HG03460 (cell line): ENCODE results near the gene ADCYAP1.
"Not testable (repeated sequence)": the region's sequence is repeated elsewhere in the genome, so short reads cannot be mapped to it uniquely, and the experiment has no call there.

Experiments
- ATAC-seq: cut with Tn5 transposase; IDR thresholded peaks from one replicate; pipeline ENCODE4 v1.9.1; 2021; ENCODE audit not compliant: unreplicated experiment

ADCYAP1 gene

GRCh38 chr18:904218-905090 lies at the start of gene ADCYAP1:
Gene ADCYAP1, plus strand, starts transcription at chr18:904871. Its CDS starts 516 bp downstream, at chr18:905387.
- ATAC-seq, result no peak

- ATAC-seq, result no peak
Observed at GRCh38 chr18:857986-858385, 46.7 kb upstream of the ADCYAP1 start.

- ATAC-seq, result no peak
Observed at GRCh38 chr18:864872-865273, 39.8 kb upstream of the ADCYAP1 start.

GRCh38 chr18:867257-867656 lies 37.4 kb upstream of the ADCYAP1 start:
- no peak for ATAC-seq

GRCh38 chr18:873426-873825 lies 31.2 kb upstream of the ADCYAP1 start:
- ATAC-seq, result not testable (repeated sequence)

GRCh38 chr18:875912-876311 lies 28.8 kb upstream of the ADCYAP1 start:
- ATAC-seq, result no peak

- ATAC-seq, result no peak
Observed at GRCh38 chr18:877238-877637, 27.4 kb upstream of the ADCYAP1 start.

GRCh38 chr18:886076-886475 lies 18.6 kb upstream of the ADCYAP1 start:
- no peak for ATAC-seq

- ATAC-seq, result no peak
Observed at GRCh38 chr18:887716-888115, 17.0 kb upstream of the ADCYAP1 start.

GRCh38 chr18:892316-892715 lies 12.4 kb upstream of the ADCYAP1 start:
- no peak for ATAC-seq

- ATAC-seq, result no peak
Observed at GRCh38 chr18:896315-896714, 8.4 kb upstream of the ADCYAP1 start.

GRCh38 chr18:901761-902160 lies 2.9 kb upstream of the ADCYAP1 start:
- no peak for ATAC-seq

GRCh38 chr18:902229-902628 lies 2.4 kb upstream of the ADCYAP1 start:
- no peak for ATAC-seq

GRCh38 chr18:903701-904100 lies 970 bp upstream of the ADCYAP1 start:
- ATAC-seq, result no peak

GRCh38 chr18:905307-905947 lies 756 bp downstream of the ADCYAP1 start:
- ATAC-seq, result no peak

- ATAC-seq, result no peak
Observed at GRCh38 chr18:905948-906415, 1.3 kb downstream of the ADCYAP1 start.

GRCh38 chr18:906416-907114 lies 1.9 kb downstream of the ADCYAP1 start:
- ATAC-seq, result no peak

- no peak for ATAC-seq
Observed at GRCh38 chr18:907115-907884, 2.6 kb downstream of the ADCYAP1 start.

- ATAC-seq, result no peak
Observed at GRCh38 chr18:907885-908757, 3.5 kb downstream of the ADCYAP1 start.
